Endothelial cell of umbilical vein (primary cell): ENCODE measurements around the gene ADAMTS17. TPM values are rescaled to one million over a fixed set of nuclear protein-coding genes. Genes with fewer than 3 reads are reported as not detected.

Experiments used
- BruUV-seq: library from RNA; stranded (reverse); fragments of 400-500 nt; replicated peaks from 2 replicates; lab custom pipeline; 2021; lab: Mats Ljungman, UMichigan
- CTCF ChIA-PET: fragments of 300-600, 350-600 bp; sonication (Branson Sonifier 250); formaldehyde crosslinking; loops from one replicate; lab custom pipeline; 2021; ENCODE audit warnings: antibody characterized with exemption, inconsistent platforms; lab: Charles Lee
- POLR2A ChIA-PET: fragments of 300-600, 350-600 bp; sonication (Branson Sonifier 250); formaldehyde crosslinking; loops from one replicate; lab custom pipeline; 2021; ENCODE audit warnings: antibody characterized with exemption, inconsistent platforms; lab: Charles Lee
- DNase-seq: peaks from one replicate; pipeline ENCODE4 v3.0.0-alpha.2; 2011; ENCODE audit warnings: low read depth, low spot score
- FAIRE-seq: peaks from 2 replicates; lab custom pipeline; 2011; peaks lifted over from hg19 to GRCh38; lab: Jason Lieb, UNC
- H2AFZ ChIP-seq: 2 replicates; pipeline ENCODE4 v1.6.0; 2012; ENCODE audit warnings: low read depth, low read length, control low read depth, inconsistent platforms
- H3K27ac ChIP-seq: 2 replicates; pipeline ENCODE4 v1.5.1; 2011; ENCODE audit warnings: low read depth, mild to moderate bottlenecking, control low read depth, low read length, moderate library complexity; ENCODE audit not compliant: insufficient read depth
- H3K27me3 ChIP-seq, 2 experiments: 2 replicates each; pipeline versions ENCODE4 v1.6.0 to v1.6.1; 2011; ENCODE audit warnings: low read length in 2 of 2, mixed read lengths in 1 of 2; ENCODE audit not compliant: control insufficient read depth in 2 of 2, insufficient read depth in 2 of 2
- H3K36me3 ChIP-seq, 2 experiments: 2 replicates in 1 of 2; 3 replicates in 1 of 2; pipeline ENCODE4 v1.5.1; 2011; ENCODE audit warnings: low read length in 2 of 2, mild to moderate bottlenecking in 1 of 2, moderate library complexity in 1 of 2; ENCODE audit not compliant: control insufficient read depth in 2 of 2, insufficient read depth in 2 of 2; ENCODE audit errors: extremely low read depth in 1 of 2
- H3K4me1 ChIP-seq: 3 replicates; pipeline ENCODE4 v1.5.1; 2011; ENCODE audit warnings: mild to moderate bottlenecking, low read length; ENCODE audit not compliant: control insufficient read depth, insufficient read depth; ENCODE audit errors: extremely low read depth
- H3K4me2 ChIP-seq: 2 replicates; pipeline ENCODE4 v1.6.1; 2011; ENCODE audit warnings: low read length, control low read depth, mixed read lengths; ENCODE audit not compliant: insufficient read depth
- H3K4me3 ChIP-seq, 3 experiments: fragments of 200-600 bp in 1 of 3; sonication (generic), shearing (Covaris generic) in 1 of 3; replicated peaks in 1 of 3; 2 replicates each; pipeline ENCODE4 v1.5.1; 2011 to 2016; ENCODE audit warnings: control low read depth in 3 of 3, low read length in 3 of 3, mild to moderate bottlenecking in 2 of 3, inconsistent platforms in 1 of 3, low read depth in 1 of 3, moderate library complexity in 1 of 3; ENCODE audit not compliant: insufficient read depth in 1 of 3
- H3K79me2 ChIP-seq: 2 replicates; pipeline ENCODE4 v1.6.0; 2012; ENCODE audit warnings: low read length, inconsistent platforms; ENCODE audit not compliant: control insufficient read depth, insufficient read depth
- H3K9ac ChIP-seq: replicated peaks from 2 replicates; pipeline ENCODE3; 2011; ENCODE audit warnings: low read length, control low read depth; ENCODE audit not compliant: insufficient read depth; ENCODE audit errors: extremely low read depth
- H3K9me1 ChIP-seq: replicated peaks from 3 replicates; pipeline ENCODE4 v1.6.0; 2011; ENCODE audit warnings: mild to moderate bottlenecking, low read length; ENCODE audit not compliant: control insufficient read depth, insufficient read depth; ENCODE audit errors: extremely low read depth
- H3K9me3 ChIP-seq: replicated peaks from 2 replicates; pipeline ENCODE4 v1.5.1; 2012; ENCODE audit warnings: low read length, inconsistent platforms; ENCODE audit not compliant: control insufficient read depth, insufficient read depth
- H4K20me1 ChIP-seq: replicated peaks from 2 replicates; pipeline ENCODE3; 2011; ENCODE audit warnings: mild to moderate bottlenecking, low read length; ENCODE audit not compliant: control insufficient read depth, insufficient read depth; ENCODE audit errors: extremely low read depth
- EZH2 ChIP-seq: IDR thresholded peaks from 2 replicates; pipeline ENCODE4 v1.6.1; 2012; ENCODE audit warnings: borderline replicate concordance, low read depth, mild to moderate bottlenecking, moderate library complexity, low read length, inconsistent platforms; ENCODE audit not compliant: severe bottlenecking
- FOS ChIP-seq: IDR thresholded peaks from 2 replicates; pipeline ENCODE4 v1.6.1; 2011; ENCODE audit warnings: mild to moderate bottlenecking, low read length, moderate library complexity, borderline replicate concordance; ENCODE audit not compliant: insufficient read depth
- GATA2 ChIP-seq: IDR thresholded peaks from 2 replicates; pipeline ENCODE4 v1.7.0; 2011; ENCODE audit warnings: low read depth, mild to moderate bottlenecking, moderate library complexity, mixed read lengths, low read length; ENCODE audit not compliant: insufficient read length, insufficient read depth
- JUN ChIP-seq: IDR thresholded peaks from 2 replicates; pipeline ENCODE4 v1.6.1; 2011; ENCODE audit warnings: borderline replicate concordance, low read depth; ENCODE audit not compliant: insufficient read length, insufficient read depth
- MYC ChIP-seq: IDR thresholded peaks from one replicate; pipeline ENCODE4 v1.6.1; 2011; ENCODE audit warnings: mild to moderate bottlenecking, low read depth, low read length
- POLR2A ChIP-seq: IDR thresholded peaks from 2 replicates; pipeline ENCODE4 v1.6.1; 2012; ENCODE audit warnings: low read depth, mild to moderate bottlenecking, control low read depth, low read length
- POLR2AphosphoS5 ChIP-seq: IDR thresholded peaks from 2 replicates; pipeline ENCODE4 v1.6.1; 2012; ENCODE audit warnings: low read depth, mild to moderate bottlenecking, control low read depth, low read length, moderate library complexity; ENCODE audit not compliant: insufficient read depth
- dilution Hi-C: fragments of 300-500 bp; cut with MboI; formaldehyde crosslinking; loops from one replicate; pipeline ENCODE4 v1.15.0; 2019; ENCODE audit warnings: low sequenced_read_pairs; ENCODE audit not compliant: extremely low pct_ligation_motif_present
- intact Hi-C: fragments of 100-400 bp; cut with micrococcal nuclease; formaldehyde crosslinking; loops from one replicate; pipeline ENCODE4 v1.10.0; 2022
- polyA plus RNA-seq, 4 experiments: library from polyadenylated mRNA; depleted of rRNA in 3 of 4; stranded (reverse) in 3 of 4; unstranded in 1 of 4; fragments of >200 nt; gene quantifications; 2 replicates each; pipeline versions ENCODE4 v1.2.1 to v1.2.3, GENCODE V29; 2011 to 2012; ENCODE audit warnings: missing spikeins in 1 of 4
- total RNA-seq: library from RNA; stranded (reverse); gene quantifications from 2 replicates; pipeline ENCODE4 v1.2.3, GENCODE V29; 2021
- TF ChIP-seq, protein P1 (sequence below): IDR thresholded peaks from 2 replicates; pipeline ENCODE4 v1.6.1; 2011; ENCODE audit not compliant: insufficient read depth, insufficient read length
- TF ChIP-seq, protein P2 (sequence below), 2 donors: IDR thresholded peaks; 1 replicate in 1 of 2; 2 replicates in 1 of 2; pipeline ENCODE4 v1.5.1; 2011; ENCODE audit warnings: low read length in 2 of 2, mild to moderate bottlenecking in 2 of 2, moderate library complexity in 2 of 2, control low read depth in 1 of 2, inconsistent platforms in 1 of 2, low read depth in 1 of 2; ENCODE audit not compliant: insufficient read depth in 1 of 2; ENCODE audit errors: extremely low read depth in 1 of 2

ADAMTS17 gene
- total and polyA plus RNA-seq, 2 donors (not counting 3 experiments of a cell fraction or from before 2014, with no cell fraction given) = 0.12 TPM; not detected in 1

DNA sequence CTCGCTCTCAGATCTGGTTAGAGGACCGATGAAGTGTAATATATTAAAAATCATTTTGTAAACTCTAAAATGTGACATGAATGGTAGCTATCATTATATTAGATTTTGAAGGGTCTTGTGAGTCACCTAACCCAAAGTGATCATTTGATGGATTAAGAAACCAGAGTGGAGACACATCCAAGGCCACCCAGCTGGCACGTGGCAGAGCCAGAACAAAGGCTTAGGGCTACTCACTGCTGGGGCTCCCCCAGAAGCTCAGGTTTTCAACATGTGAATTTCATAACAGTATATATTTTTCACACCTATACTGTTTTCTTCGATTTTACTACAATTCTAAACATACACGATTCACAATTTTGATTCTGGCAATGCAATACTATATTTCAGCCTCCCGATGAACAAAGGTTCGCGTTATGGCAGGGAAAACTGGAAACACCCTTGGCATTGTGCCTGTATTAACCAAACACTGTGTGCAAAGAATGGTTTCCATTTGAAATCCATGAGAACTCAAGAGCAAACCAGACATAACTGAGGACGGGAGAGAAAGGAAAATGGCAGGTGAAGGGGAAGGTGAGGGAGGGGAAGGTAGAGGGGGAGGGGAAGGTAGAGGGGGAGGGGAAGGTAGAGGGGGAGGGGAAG is 88.9 kb downstream of the ADAMTS17 start:
- dilution Hi-C loops = no loop called here
- no peaks in the 10 kb centered on the region for H3K79me2 ChIP-seq
- no peak for FAIRE-seq
- no TSS peak for BruUV-seq
- H2AFZ ChIP-seq = no peak overlapping the region
- CTCF ChIA-PET = no interaction called here
- DNase-seq = no peak
- intact Hi-C loops = no loop called here
- H3K9ac ChIP-seq = no peak overlapping the region
- TF ChIP-seq JUN = no peak
- TF ChIP-seq, protein P1, sequence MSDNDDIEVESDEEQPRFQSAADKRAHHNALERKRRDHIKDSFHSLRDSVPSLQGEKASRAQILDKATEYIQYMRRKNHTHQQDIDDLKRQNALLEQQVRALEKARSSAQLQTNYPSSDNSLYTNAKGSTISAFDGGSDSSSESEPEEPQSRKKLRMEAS = no peak
- no peak for TF ChIP-seq EZH2
- no peak for TF ChIP-seq FOS
- no peak for TF ChIP-seq POLR2A
- TF ChIP-seq, protein P2, sequence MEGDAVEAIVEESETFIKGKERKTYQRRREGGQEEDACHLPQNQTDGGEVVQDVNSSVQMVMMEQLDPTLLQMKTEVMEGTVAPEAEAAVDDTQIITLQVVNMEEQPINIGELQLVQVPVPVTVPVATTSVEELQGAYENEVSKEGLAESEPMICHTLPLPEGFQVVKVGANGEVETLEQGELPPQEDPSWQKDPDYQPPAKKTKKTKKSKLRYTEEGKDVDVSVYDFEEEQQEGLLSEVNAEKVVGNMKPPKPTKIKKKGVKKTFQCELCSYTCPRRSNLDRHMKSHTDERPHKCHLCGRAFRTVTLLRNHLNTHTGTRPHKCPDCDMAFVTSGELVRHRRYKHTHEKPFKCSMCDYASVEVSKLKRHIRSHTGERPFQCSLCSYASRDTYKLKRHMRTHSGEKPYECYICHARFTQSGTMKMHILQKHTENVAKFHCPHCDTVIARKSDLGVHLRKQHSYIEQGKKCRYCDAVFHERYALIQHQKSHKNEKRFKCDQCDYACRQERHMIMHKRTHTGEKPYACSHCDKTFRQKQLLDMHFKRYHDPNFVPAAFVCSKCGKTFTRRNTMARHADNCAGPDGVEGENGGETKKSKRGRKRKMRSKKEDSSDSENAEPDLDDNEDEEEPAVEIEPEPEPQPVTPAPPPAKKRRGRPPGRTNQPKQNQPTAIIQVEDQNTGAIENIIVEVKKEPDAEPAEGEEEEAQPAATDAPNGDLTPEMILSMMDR (IDR thresholded peaks at IDR 0.05; ENCODE audit: extremely low read depth in 1 of 2, insufficient read depth in 1 of 2, low read depth in 1 of 2, low read length in 2 of 2) = no peak
- TF ChIP-seq POLR2AphosphoS5 = no peak
- TF ChIP-seq MYC = no peak
- no peak for TF ChIP-seq GATA2
- no peak overlapping the region for H3K27ac ChIP-seq
- no peaks in the 10 kb centered on the region for H3K9me1 ChIP-seq
- H3K36me3 ChIP-seq = no peaks in the 10 kb centered on the region
- H3K27me3 ChIP-seq = no peaks in the 10 kb centered on the region
- POLR2A ChIA-PET = no interaction called here
- no peak overlapping the region for H3K4me2 ChIP-seq
- no peak overlapping the region for H3K4me3 ChIP-seq
- no peaks in the 10 kb centered on the region for H4K20me1 ChIP-seq
- H3K9me3 ChIP-seq = peaks cover 3% of the 10 kb centered on the region
- H3K4me1 ChIP-seq = no peaks in the 10 kb centered on the region
